SKM-1 treated with dmso at 0.1 percent for 144 hours (cell line): ENCODE measurements around the gene GAGE13.
"Not testable (repeated sequence)": the region's sequence is repeated elsewhere in the genome, so short reads cannot be mapped to it uniquely, and the experiment has no call there.

Experiments
- DNase-seq: peaks from one replicate; lab custom pipeline; 2025; ENCODE audit not compliant: unreplicated experiment; lab: John Stamatoyannopoulos, UW

GAGE13 gene

GRCh38 chrX:49331282-49331681 lies at the start of gene GAGE13:
Gene GAGE13, plus strand, starts transcription at chrX:49331582. Its CDS starts 1,156 bp downstream, at chrX:49332738.
- not testable (repeated sequence) for DNase-seq

- DNase-seq: no peak
These were observed 48.8 kb upstream of the GAGE13 start for GRCh38 chrX:49282647-49283011.

GRCh38 chrX:49284212-49284611 lies 47.2 kb upstream of the GAGE13 start:
- no peak for DNase-seq

GRCh38 chrX:49286136-49286535 lies 45.2 kb upstream of the GAGE13 start:
- no peak for DNase-seq

- no peak for DNase-seq
These were observed 44.8 kb upstream of the GAGE13 start for GRCh38 chrX:49286581-49286980.

- DNase-seq: no peak
These were observed 43.7 kb upstream of the GAGE13 start for GRCh38 chrX:49287665-49288064.

GRCh38 chrX:49290215-49290614 lies 41.2 kb upstream of the GAGE13 start:
- no peak for DNase-seq

GRCh38 chrX:49291615-49292337 lies 39.6 kb upstream of the GAGE13 start:
- DNase-seq: peak; percentile 32

- no peak for DNase-seq
These were observed 38.7 kb upstream of the GAGE13 start for GRCh38 chrX:49292400-49293362.

- not testable (repeated sequence) for DNase-seq
These were observed 32.1 kb upstream of the GAGE13 start for GRCh38 chrX:49299293-49299692.

GRCh38 chrX:49300703-49301102 lies 30.7 kb upstream of the GAGE13 start:
- no peak for DNase-seq

- no peak for DNase-seq
These were observed 28.0 kb upstream of the GAGE13 start, which contains the start of gene GAGE10 for GRCh38 chrX:49303346-49303745. Gene GAGE10, plus strand, starts transcription at chrX:49303646. Its CDS starts 1,214 bp downstream, at chrX:49304860.

- DNase-seq: not testable (repeated sequence)
These were observed 23.6 kb upstream of the GAGE13 start for GRCh38 chrX:49307775-49308174.

- DNase-seq: no peak
These were observed 22.6 kb upstream of the GAGE13 start for GRCh38 chrX:49308604-49309269.

GRCh38 chrX:49309401-49309981 lies 21.9 kb upstream of the GAGE13 start:
- no peak for DNase-seq

GRCh38 chrX:49310371-49310770 lies 21.0 kb upstream of the GAGE13 start:
- no peak for DNase-seq

GRCh38 chrX:49312176-49312575 lies 19.2 kb upstream of the GAGE13 start:
- DNase-seq: no peak

GRCh38 chrX:49316085-49316484 lies 15.3 kb upstream of the GAGE13 start:
- DNase-seq: no peak

GRCh38 chrX:49321737-49322136 lies 9.6 kb upstream of the GAGE13 start, which contains the start of gene GAGE12J:
Gene GAGE12J, plus strand, starts transcription at chrX:49322037. Its CDS starts 1,157 bp downstream, at chrX:49323194.
- not testable (repeated sequence) for DNase-seq

GRCh38 chrX:49322266-49322665 lies 9.1 kb upstream of the GAGE13 start:
- not testable (repeated sequence) for DNase-seq

GRCh38 chrX:49323735-49324134 lies 7.6 kb upstream of the GAGE13 start:
- DNase-seq: not testable (repeated sequence)
